GM18873 (cell line): ENCODE measurements around the gene COG4.
"Not testable (repeated sequence)": the region's sequence is repeated elsewhere in the genome, so short reads cannot be mapped to it uniquely, and the experiment has no call there.

ENCODE experiments used
- ATAC-seq: cut with Tn5 transposase; IDR thresholded peaks from one replicate; pipeline ENCODE4 v1.9.1; 2021; ENCODE audit warnings: mild to moderate bottlenecking, moderate library complexity, moderate number of reproducible peaks; ENCODE audit not compliant: unreplicated experiment, low FRiP score

COG4 gene

DNA sequence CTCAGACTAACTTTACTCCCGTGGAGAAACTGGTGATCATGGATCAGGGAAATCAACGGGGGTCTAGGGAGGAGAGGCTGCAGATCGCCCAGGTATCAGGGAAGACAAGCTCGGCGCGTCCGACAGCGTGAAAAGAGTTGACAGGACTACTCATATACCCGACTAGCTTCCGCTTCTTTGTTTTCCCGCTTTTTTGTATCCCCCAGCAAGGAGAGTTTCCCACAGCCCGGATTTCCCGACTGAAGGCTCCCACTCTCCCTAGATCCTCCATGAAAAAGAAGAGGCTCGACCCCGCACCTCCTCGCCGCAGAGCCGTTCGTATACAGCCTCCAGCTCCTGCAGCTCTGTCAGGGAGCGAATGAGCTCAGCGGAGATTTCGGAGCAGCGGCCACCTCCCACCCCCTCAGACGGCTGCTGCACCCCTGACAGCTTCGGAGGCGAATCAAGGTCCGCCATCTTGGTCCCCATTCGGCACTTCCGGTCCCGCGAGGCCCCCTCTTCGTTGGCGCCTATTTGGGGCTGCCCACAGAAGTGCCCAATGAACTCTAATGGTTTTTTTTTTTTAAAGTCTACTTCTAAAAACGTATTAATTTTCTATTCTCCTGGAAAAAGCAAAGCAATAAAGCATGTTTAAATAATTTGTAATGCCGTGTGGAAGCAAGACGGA is at the start of gene COG4:
TSS of gene COG4 (minus strand) at position 479 of the 667 bp plus-strand sequence. CDS start at position 468, 11 bp downstream.
- no peak for ATAC-seq

DNA sequence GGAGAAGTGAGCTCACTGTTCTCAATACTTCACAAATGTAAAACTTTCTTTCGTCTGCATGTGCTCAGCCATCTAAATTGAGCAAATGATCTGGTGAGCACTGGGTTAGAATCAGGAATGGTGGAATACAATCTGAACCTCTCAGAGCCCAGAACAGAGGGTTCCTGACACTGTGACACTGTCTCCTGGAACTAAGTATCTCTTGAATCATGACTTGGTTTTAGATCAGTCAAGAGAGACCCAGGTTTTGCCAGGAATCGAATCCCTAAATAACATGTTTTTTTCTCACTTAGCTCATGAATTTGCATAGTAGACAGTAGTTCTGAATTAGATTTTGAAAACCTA is 49.5 kb upstream of the COG4 start:
- ATAC-seq, result no peak

DNA sequence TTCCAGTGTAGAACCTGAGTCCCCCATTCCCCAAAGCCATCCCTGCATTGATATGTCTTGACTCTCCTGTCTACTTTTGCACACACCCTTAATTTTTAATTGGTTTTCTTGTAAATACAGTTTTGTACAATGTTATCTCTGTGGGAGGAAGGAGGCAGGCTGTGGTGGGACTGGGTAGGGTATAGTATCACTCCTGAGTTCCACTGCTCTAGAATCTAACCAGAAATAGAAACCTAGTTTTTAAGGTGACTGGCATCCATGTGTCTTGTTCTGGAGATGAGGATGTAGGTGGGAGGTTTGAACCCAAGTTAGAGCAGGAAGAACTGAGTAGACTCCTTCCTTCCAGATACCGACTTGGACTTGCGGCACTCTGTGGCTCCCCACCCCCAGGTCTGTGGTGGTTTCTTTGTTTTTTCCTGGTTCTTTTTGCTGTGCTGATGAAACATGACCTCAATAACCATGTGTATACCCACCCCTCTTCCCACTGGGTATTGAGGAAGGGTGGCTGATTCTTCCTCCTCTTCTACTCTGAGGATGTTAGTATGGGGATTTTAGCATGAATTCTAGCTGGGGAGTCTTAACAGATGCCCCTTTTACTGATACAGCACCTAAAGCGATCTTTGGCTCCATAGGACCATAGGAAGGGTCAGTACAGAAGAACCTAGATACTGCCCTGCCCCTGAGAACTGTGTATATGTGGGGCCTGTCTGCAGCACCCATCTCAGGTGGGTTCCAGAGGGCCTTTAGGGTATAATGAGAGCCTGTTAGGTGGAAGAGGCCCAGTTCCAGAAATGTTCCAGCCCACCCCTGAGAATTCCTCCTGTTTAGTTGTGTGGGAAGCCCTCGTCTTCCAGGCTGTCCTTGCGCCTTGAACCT is 48.9 kb upstream of the COG4 start:
- ATAC-seq, result no peak

DNA sequence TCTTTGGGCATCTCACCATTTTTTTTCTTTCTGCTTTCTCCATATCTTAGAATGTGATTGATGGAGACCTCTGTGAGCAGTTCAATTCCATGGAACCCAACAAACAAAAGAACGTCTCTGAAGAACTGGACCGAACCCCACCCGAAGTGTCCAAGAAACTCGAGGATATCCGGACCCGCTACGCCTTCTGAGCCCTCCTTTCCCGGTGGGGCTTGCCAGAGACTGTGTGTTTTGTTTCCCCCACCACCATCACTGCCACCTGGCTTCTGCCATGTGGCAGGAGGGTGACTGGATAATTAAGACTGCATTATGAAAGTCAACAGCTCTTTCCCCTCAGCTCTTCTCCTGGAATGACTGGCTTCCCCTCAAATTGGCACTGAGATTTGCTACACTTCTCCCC is 48.3 kb upstream of the COG4 start:
- no peak for ATAC-seq

DNA sequence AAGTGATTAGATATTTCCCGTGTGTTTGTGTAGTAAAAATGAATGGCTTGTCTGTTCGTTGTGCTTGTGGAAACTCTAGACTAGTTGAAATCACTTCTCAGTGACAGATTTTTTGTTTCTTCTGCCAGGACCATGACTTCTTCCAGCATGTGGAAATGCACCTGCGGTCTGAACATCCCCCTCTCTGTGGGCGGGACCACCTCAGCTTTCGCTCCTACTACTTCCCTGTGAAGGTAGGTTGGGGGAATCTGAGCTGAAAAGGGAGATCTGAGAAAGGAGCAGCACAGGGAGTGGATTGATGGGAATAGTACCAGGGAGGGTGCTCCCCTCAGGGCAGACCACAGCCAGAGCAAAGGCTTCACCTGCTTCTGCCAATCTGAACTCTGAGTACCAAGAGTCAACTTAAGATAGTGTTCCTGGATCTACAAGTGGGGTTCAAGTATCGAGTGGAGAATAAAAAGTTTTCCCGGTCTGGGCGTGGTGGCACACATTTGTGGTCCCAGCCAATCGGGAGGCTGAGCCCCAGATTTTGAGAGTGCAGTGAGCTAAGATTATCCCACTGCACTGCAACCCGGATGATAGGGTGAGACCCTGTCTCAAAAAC is 47.7 kb upstream of the COG4 start:
- no peak for ATAC-seq

DNA sequence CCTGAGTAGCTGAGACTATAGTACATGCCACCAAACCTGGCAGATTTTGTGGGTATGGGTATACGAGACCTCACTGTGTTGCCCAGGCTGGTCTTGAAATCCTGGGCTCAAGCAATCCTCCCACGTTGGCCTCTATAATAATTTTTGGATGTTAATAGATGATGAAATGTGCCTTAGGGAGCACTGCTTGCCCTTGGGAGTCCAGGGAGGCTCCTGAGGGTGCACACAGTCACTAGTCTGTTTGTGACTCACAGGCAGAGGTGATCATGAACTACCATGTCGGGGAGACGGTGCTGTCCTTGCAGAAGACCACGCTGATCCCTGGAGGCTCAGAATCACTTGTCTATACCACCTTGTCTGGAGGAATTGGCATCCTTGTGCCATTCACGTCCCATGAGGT is 46.4 kb upstream of the COG4 start:
- no peak for ATAC-seq

DNA sequence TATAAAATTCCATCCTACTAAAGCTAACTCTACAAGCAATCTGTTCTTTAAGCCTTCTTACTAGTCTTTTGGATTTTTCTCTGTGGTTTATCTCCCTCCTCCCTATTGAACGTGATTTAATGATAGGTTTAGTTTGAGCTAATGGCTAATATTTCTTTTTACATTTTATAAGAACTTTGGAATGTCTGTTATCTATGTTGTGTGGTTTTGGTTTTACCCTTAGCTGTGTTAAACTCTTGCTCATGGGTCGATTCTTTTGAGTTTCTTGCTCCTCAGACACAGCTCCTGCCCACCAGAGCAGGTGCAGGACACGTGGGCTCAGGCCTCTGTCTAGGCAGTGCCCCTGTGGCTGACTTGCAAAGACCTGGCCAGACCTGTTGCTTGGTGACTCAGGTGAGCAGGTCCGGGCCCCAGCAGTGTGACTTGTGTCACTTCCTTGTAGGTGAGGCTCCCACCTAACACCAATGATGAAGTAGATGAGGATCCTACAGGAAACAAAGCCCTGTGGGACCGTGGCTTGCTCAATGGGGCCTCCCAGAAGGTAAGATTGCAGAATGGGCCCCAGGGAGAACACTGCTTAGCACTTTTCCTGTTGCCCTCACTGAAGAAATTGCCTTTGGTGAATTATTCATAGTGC is 45.4 kb upstream of the COG4 start:
- no peak for ATAC-seq

DNA sequence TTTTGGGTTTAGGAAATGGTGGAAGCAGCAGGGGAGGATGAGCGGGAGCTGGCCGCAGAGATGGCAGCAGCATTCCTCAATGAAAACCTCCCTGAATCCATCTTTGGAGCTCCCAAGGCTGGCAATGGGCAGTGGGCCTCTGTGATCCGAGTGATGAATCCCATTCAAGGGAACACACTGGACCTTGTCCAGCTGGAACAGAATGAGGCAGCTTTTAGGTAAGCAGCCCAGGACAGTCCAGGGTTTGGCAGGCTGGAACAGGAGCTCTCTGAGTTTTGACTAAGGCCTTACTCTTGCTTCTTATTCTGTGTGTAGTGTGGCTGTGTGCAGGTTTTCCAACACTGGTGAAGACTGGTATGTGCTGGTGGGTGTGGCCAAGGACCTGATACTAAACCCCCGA is 41.7 kb upstream of the COG4 start:
- no peak for ATAC-seq

DNA sequence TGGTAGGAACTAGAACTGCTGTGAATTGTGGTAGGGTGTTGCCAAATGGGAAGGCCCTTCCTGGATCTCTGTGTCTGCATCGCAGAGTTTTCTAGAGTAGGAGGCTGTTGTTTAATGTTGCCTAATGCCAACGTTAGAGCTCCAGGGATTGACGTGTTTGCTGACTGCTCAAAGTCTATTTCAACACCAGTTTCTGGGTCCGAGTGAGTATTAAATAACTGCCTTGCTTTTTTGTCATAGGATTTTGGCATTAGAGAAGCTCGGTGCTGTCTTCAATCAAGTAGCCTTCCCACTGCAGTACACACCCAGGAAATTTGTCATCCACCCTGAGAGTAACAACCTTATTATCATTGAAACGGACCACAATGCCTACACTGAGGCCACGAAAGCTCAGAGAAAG is 40.3 kb upstream of the COG4 start:
- no peak for ATAC-seq

DNA sequence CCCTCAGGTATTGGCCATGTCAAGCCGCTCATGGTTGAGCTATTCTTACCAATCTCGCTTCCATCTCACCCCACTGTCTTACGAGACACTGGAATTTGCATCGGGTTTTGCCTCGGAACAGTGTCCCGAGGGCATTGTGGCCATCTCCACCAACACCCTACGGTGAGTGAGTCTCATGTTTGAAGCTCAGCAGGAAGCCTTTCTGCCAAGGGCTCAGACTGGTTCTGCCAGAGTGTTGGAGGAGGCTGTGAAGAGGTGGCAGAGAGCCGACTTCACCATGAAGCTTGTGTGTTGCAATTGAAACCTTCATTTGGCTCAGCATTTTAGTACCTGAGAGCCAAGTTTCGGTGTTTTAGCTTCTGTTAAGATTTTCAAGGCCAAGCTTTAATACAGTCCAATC is 38.3 kb upstream of the COG4 start:
- ATAC-seq, result no peak

DNA sequence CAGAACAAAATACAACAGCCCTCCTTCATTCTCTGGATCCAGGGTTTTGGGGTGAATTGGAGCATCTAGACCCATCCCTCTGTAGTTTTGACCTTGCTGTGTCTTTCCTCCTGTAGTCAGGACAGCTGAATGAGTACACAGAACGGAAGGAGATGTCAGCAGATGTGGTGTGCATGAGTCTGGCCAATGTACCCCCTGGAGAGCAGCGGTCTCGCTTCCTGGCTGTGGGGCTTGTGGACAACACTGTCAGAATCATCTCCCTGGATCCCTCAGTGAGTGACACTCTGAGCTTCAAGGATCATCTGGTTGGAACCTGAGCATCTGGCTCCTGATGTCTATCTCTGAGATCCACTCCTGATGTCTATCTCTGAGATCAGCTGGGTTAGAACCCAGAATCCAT is 32.7 kb upstream of the COG4 start:
- ATAC-seq, result no peak

DNA sequence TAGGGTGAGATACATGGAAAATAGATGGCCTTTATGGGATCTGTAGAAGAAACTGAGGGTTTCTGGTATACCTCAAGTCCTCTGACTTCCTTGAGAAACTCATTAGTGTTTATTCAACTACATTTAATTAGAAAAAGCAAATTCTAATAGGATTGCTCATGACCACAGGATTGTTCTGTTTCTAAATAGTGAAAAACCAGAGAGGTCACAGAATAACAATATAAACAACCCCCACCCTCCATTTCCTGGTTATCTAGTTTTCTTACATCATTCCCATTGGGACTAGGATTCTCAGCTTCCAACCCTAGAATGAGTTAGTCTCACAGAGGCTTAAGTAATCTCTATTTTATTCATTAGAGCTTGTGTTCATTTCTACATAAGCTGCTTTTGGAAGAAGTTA is 30.3 kb upstream of the COG4 start:
- ATAC-seq, result no peak

DNA sequence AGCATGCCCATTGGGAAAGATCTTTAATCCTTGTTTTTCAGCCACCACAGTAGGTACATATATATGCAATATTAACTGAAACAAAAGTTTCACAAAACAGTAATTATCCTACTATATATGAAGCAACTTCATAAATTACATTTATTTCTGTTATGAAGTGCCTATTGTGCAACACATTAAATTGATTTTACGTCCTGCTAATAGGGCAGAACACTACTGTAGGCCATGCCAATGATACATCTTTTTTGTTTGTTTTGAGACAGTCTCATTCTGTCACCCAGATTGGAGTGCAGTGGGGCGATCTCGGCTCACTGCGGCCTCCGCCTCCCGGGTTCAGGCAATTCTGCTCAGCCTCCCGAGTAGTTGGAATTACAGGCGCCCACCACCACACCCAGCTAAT is 29.3 kb upstream of the COG4 start:
- ATAC-seq, result no peak

DNA sequence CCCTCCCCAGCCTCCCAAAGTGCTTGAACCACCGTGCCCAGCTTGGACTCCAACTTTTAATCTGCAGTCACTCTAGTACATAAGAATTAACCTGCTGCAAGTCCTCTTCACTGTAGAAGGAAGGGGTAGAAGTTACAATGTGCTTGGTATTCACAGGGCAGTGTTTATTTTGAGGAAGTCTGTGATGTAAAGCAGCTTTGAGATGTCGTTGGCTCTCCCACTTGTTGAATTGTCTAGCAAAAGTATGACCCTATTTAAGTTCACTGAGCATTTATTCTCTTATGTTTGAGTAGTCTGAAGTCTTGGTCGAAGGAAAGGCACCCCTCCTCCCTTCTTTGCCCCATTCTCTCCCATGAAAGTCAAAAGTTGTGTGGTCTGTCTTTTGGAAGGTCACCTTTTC is 28.4 kb upstream of the COG4 start:
- ATAC-seq, result no peak

DNA sequence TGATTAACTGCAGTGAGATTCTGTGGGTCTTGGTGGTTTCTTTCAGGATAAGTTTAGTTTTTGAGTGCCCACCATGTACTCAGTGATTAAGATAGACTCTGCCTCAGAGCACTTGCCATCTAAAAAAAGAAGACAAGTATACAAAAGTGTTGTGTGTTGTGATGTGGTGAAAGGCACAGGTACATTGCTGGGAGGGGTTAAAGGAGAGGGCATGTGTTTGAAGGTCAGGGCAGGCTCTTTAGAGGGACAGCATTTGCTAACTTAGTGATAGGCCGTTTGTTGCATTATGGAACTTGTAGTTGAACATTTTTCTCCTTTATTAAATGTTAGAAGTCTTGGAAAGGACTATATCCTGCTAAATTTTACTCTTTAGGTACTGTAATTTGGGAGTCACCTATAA is 26.7 kb upstream of the COG4 start:
- no peak for ATAC-seq

DNA sequence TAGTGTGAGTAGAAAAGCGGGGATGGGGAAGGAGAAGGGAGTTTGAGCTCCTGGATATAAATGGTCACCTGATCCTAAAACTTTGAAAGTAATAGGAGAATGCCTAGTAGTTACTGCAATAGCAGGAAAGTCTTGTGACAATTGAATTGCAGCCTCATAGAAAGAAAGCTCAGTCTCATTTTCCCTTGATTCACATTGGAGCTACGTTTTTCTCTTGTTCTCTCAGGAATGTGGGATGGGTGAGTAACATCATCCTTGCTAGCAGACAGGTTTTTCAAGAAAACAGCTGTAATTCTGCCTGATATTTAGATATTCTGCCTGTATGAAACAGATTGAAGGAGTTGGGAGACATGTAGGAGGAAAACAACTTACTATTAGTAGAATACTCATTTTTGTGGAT is 25.6 kb upstream of the COG4 start:
- no peak for ATAC-seq

DNA sequence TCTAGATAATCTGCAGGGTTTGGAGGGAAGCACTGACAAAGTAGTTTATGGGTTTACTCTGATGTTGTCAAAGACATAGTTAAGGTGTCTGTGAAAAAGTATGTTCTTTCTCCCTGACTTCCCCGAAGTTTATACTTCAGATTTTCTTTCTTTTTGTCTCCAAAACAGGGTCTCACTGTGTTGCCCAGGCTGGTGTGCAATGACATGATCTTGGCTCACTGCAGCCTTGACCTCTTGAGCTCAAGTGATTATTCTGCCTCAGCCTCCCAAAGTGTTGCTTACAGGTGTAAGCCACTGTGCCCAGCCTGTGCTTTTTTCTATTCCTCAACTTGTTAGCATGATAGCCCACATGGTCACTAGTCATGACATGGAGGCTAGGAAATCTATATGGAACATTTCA is 21.2 kb upstream of the COG4 start:
- ATAC-seq, result no peak

DNA sequence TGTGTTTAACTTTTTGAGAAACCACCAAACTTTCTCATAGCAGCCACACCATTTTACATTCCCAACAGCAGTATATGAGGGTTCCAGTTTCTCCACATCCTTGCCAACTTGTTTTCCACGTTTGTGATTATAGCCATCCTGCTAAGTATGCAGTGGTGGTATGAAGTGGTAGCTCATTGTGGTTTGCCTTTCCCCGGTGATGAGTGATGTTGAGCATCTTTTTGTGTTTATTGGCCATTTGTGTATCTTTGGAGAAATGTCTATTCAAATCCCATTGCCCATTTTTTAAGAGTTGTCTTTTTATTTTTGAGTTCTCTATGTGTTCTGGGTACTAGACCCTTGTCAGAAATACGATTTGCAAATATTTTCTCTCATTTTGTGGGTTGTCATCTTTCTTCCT is 17.6 kb upstream of the COG4 start:
- ATAC-seq, result no peak

DNA sequence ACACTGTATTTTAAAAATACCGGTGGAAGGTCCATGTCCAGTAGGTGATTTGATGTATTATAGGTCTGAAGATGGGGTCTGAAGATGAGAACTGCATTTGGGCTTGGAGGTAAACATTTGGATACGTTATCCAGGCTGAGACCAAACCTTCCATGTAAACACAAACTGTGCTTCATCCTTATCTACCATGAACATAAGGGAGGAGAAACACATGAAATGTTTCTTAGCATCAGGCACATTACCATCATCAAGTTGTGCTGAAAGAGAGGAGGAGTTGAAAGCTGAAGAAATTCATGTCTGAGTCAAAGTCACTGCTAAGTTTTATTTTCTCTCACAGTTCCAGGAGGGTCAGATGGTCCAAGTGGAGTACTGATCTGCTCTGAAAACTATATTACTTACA is 11.6 kb upstream of the COG4 start:
- ATAC-seq, result no peak

DNA sequence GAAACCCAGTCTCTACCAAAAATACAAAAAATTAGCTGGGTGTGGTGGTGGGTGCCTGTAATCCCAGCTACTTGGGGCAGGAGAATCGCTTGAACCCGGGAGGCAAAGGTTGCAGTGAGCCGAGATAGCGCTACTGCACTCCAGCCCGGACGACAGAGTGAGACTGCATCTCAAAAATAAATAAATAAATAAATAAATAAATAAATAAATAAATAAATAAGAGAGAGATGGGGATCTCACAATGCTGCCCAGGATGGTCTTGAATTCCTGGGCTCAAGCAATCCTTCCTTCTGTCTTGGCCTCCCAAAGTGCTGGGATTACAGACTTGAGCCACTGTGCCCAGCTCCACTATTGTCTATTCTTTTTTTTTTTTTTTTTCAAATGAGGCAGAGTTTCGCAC is 6.6 kb upstream of the COG4 start:
- not testable (repeated sequence) for ATAC-seq

DNA sequence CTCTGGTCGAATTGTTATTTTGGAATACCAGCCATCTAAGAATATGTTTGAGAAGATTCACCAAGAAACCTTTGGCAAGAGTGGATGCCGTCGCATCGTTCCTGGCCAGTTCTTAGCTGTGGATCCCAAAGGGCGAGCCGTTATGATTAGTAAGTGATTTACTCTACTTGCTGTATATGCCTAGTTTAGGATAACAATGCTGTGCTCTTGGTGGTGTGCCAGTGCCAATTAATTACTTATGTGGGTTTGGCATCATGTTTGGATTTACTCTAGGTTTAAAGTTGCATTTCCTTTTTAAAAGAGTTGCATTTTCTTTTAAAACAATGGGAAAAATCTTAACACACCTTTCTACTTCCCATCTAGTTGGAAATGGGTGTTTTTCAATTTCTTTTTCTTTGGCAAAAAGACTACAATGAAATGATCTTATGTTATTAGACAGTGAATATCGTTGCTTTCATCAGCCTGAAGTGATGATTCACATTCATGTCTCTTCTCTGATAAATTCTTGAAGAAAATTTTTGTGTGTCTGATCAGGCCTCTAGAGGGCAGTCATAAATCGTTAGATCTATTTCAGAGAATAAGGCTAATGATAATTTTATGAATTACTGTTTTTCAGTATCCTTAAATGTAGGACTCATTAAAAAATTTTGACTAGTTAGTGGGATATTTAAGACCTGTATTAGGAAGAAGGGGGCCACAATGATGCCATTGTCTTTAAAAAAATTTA is 5.9 kb upstream of the COG4 start:
- ATAC-seq, result no peak
